ENCODE data around the gene SP3. TPM values are rescaled to one million over a fixed set of nuclear protein-coding genes. Genes with fewer than 3 reads are reported as not detected.

The SP3 gene
- polyA plus RNA-seq, 2 of the 4 experiments (the other 2 are of a cell fraction): 40.1 to 83.1 TPM

DNA sequence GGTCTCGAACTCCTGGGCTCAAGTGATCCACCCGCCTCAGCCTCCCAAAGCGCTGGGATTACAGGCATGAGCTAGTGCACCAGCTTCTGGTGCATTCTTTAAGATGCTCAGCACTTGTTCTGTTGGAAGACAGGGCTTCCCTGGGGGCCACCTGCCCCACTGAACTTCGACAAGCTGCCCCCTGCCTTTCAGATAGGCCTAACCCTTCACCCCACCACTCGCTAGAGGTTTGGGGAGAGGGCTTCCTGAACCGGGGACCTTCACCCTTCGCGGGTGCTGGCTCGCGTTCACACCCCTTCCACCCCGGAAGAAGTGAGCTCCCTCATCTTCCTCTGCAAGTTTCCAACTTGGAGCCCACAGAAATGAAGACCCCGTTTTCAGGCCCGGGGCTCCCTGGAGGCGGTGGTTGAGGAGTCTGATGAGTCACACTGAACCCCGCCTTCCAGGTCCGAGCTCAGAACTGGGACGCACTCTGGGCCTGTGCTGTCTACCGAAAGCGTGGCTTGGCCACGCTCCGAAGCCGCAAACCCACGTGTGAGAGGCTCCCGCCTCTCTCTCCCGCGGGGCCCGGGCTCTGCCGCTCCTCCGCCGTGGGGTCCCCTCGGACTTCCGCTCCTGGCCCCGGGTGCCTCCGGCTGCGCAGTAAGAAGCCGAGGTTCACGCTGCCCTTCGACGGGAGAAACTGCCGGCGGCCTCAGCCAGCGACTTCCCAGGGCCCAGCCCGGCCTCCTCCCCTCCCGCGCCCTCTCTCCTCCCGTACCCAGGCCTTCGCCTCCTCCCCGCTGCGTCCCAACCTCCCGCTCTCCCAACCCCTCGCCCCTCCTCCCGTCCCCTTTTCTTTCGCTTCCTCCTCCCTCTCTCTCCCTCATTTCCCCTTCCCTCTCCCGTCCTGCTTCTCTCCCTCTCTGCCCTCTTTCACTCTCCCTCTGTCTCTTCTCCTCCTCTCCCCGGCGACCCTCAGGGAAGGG lies 47.5 kb upstream of the SP3 start:
- TF ChIP-seq MYC (IDR thresholded peaks at IDR 0.05; ENCODE audit: borderline replicate concordance, low read length): no peak
- TF ChIP-seq, protein P1, sequence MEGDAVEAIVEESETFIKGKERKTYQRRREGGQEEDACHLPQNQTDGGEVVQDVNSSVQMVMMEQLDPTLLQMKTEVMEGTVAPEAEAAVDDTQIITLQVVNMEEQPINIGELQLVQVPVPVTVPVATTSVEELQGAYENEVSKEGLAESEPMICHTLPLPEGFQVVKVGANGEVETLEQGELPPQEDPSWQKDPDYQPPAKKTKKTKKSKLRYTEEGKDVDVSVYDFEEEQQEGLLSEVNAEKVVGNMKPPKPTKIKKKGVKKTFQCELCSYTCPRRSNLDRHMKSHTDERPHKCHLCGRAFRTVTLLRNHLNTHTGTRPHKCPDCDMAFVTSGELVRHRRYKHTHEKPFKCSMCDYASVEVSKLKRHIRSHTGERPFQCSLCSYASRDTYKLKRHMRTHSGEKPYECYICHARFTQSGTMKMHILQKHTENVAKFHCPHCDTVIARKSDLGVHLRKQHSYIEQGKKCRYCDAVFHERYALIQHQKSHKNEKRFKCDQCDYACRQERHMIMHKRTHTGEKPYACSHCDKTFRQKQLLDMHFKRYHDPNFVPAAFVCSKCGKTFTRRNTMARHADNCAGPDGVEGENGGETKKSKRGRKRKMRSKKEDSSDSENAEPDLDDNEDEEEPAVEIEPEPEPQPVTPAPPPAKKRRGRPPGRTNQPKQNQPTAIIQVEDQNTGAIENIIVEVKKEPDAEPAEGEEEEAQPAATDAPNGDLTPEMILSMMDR (IDR thresholded peaks at IDR 0.05): no peak
- no peak for TF ChIP-seq EHMT2 (IDR thresholded peaks at IDR 0.05; ENCODE audit: low read depth)
- TF ChIP-seq KDM5A (IDR thresholded peaks at IDR 0.05): no peak
- no peak for TF ChIP-seq FOSL2 (IDR thresholded peaks at IDR 0.05)
- no peak for TF ChIP-seq FOSL2 (CRISPR knock-in tag; IDR thresholded peaks at IDR 0.05)
- POLR2A ChIA-PET: no interaction called here
- DNase-seq (ENCODE audit: low read depth in 1 of 2, low spot score in 1 of 2) (no peak), ATAC-seq (no peak), FAIRE-seq (no peak)
- peaks cover 5% of the 10 kb centered on the region; the same call in 2 of the 3 replicates for H3K4me1 ChIP-seq
- CTCF ChIA-PET: no interaction called here
- no peaks in the 10 kb centered on the region for H3K9me3 ChIP-seq
- WGBS (ENCODE audit: missing lambda C conversion rate): 91% methylated on average over 53 of the region's 56 CpGs
- H3K4me2 ChIP-seq: no peak overlapping the region
- no peak overlapping the region for H3K4me3 ChIP-seq
- no peak overlapping the region for H3K27ac ChIP-seq

GRCh38 chr2:174011796-174012195 lies 46.6 kb upstream of the SP3 start:
- TF ChIP-seq JUN (IDR thresholded peaks at IDR 0.05) (no peak), RFX5 (IDR thresholded peaks at IDR 0.05) (no peak), POLR2A (IDR thresholded peaks at IDR 0.05; ENCODE audit: low read length) (no peak), RNF2 (IDR thresholded peaks at IDR 0.05; ENCODE audit: borderline replicate concordance, low read depth) (no peak), TP53 (CRISPR knock-in tag; IDR thresholded peaks at IDR 0.05) (no peak), POLR2AphosphoS2 (conservative IDR thresholded peaks at IDR 0.05; ENCODE audit: low read length) (no peak), CHD4 (IDR thresholded peaks at IDR 0.05; ENCODE audit: borderline replicate concordance) (no peak), NFE2L2 (conservative IDR thresholded peaks at IDR 0.05; ENCODE audit: low read length) (no peak)
- no peak for FAIRE-seq
- 97% methylated on average over 2 of the region's 2 CpGs for WGBS (ENCODE audit: missing lambda C conversion rate)

DNA sequence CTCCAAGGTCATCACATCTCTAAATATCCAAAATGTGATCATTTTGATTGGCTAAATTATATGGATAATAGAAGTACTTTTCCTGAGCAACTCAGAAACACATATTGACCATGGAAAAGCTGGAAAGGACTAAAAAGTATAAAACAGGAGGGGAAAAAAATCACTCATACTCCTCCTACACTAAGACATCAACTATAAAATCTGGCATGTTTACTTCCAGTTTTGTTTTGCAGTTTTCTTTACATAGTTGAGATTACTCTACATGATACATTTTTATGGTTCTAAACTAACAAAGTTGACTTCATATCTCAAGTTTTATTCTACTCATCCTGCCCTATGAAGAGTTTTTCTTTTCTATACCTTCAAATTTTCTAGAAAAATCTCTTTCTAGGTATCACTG lies 46.0 kb upstream of the SP3 start:
- POLR2A ChIA-PET: no interaction called here
- FAIRE-seq: no peak

More at GRCh38 chr2:174011796-174012195, 46.6 kb upstream of the SP3 start:
- ATAC-seq: no peak
- Histone ChIP-seq H3K9me3 (no peaks in the 10 kb centered on the region), H3K4me3 (no peak overlapping the region), H3K4me2 (no peak overlapping the region), H3K27ac (no peak overlapping the region), H3K4me1 (peaks cover 5% of the 10 kb centered on the region; the same call in 2 of the 3 replicates)
- ChIA-PET POLR2A (no interaction called here), CTCF (no interaction called here)
- no peak for DNase-seq (ENCODE audit: low read depth in 1 of 2, low spot score in 1 of 2)

More for the DNA sequence above, 46.0 kb upstream of the SP3 start:
- CTCF ChIA-PET: no interaction called here
- Histone ChIP-seq H3K9me3 (no peaks in the 10 kb centered on the region), H3K4me2 (no peak overlapping the region), H3K4me1 (peaks cover 5% of the 10 kb centered on the region; the same call in 2 of the 3 replicates), H3K27ac (no peak overlapping the region), H3K4me3 (no peak overlapping the region)
- ATAC-seq (no peak), DNase-seq (ENCODE audit: low read depth in 1 of 2, low spot score in 1 of 2) (no peak)
- TF ChIP-seq SMC3 (IDR thresholded peaks at IDR 0.05) (no peak), BCL3 (IDR thresholded peaks at IDR 0.05) (no peak), ELK1 (IDR thresholded peaks at IDR 0.05; ENCODE audit: low read depth, low read length) (no peak), JUNB (IDR thresholded peaks at IDR 0.05) (no peak), ZNF302 (CRISPR knock-in tag; IDR thresholded peaks at IDR 0.05) (no peak), RNF2 (IDR thresholded peaks at IDR 0.05; ENCODE audit: borderline replicate concordance, low read depth) (no peak), HOXB13 (CRISPR knock-in tag; IDR thresholded peaks at IDR 0.05; ENCODE audit: low read depth) (no peak), FOSB (CRISPR knock-in tag; IDR thresholded peaks at IDR 0.05) (no peak), USF2 (IDR thresholded peaks at IDR 0.05) (no peak)
